ENCODE data around the gene KLHDC8A.

- TF ChIP-seq CTCF (IDR thresholded peaks at IDR 0.05) (peak; percentile 60 to 79 (median 78)), POLR2A (IDR thresholded peaks at IDR 0.05) (no peak)
These were observed 2.3 kb downstream of the KLHDC8A start for GRCh38 chr1:205354259-205355074.
